Hepatocyte (in vitro differentiated cells): Measurements from ENCODE around the gene SLAMF8. TPM values are rescaled to one million over a fixed set of nuclear protein-coding genes. Genes with fewer than 3 reads are reported as not detected.
A peak's percentile ranks its signal among the peaks of the same experiment; 100 is the strongest.

Source experiments
- DNase-seq: peaks from one replicate; pipeline ENCODE4 v3.0.0-alpha.2; 2016; ENCODE audit warnings: low spot score
- H2AFZ ChIP-seq: fragments of 200-600 bp; sonication (generic); 2 replicates; pipeline ENCODE4 v1.6.0; 2016; ENCODE audit warnings: antibody characterized with exemption, mild to moderate bottlenecking
- H3K27ac ChIP-seq: fragments of 200-600 bp; sonication (generic); 2 replicates; pipeline ENCODE4 v1.5.1; 2016; ENCODE audit warnings: mild to moderate bottlenecking
- H3K27me3 ChIP-seq: fragments of 200-600 bp; sonication (generic); 2 replicates; pipeline ENCODE4 v1.6.1; 2016
- H3K36me3 ChIP-seq: fragments of 200-600 bp; sonication (generic); replicated peaks from 2 replicates; pipeline ENCODE4 v1.5.1; 2016; ENCODE audit warnings: low read depth; ENCODE audit not compliant: insufficient read depth
- H3K4me1 ChIP-seq: fragments of 200-600 bp; sonication (generic); 2 replicates; pipeline ENCODE4 v1.5.1; 2016; ENCODE audit warnings: mild to moderate bottlenecking, moderate library complexity; ENCODE audit not compliant: insufficient read depth
- H3K4me2 ChIP-seq: fragments of 200-600 bp; sonication (generic); 2 replicates; pipeline ENCODE4 v1.6.0; 2016
- H3K4me3 ChIP-seq: fragments of 200-600 bp; sonication (generic); 2 replicates; pipeline ENCODE4 v1.5.1; 2016; ENCODE audit warnings: mild to moderate bottlenecking
- H3K79me2 ChIP-seq: fragments of 200-600 bp; sonication (generic); 2 replicates; pipeline ENCODE4 v1.6.0; 2017; ENCODE audit warnings: mild to moderate bottlenecking
- H3K9me2 ChIP-seq: fragments of 200-600 bp; sonication (generic); replicated peaks from 2 replicates; pipeline ENCODE4 v1.6.0; 2017; ENCODE audit warnings: mild to moderate bottlenecking; ENCODE audit not compliant: insufficient read depth
- H3K9me3 ChIP-seq: fragments of 200-600 bp; sonication (generic); 2 replicates; pipeline ENCODE4 v1.5.1; 2016; ENCODE audit warnings: low read depth, mild to moderate bottlenecking
- H4K20me1 ChIP-seq: fragments of 200-600 bp; sonication (generic); 2 replicates; pipeline ENCODE4 v1.6.0; 2016; ENCODE audit warnings: mild to moderate bottlenecking; ENCODE audit not compliant: insufficient read depth, poor library complexity, severe bottlenecking
- EZH2 ChIP-seq: fragments of 200-600 bp; sonication (generic); IDR thresholded peaks from 2 replicates; pipeline ENCODE4 v1.6.1; 2016; ENCODE audit warnings: antibody characterized with exemption, mild to moderate bottlenecking, borderline replicate concordance
- EZH2phosphoT487 ChIP-seq: fragments of 200-600 bp; sonication (generic); IDR thresholded peaks from one replicate; pipeline ENCODE4 v1.6.1; 2018; ENCODE audit warnings: antibody characterized with exemption, mild to moderate bottlenecking, low read depth, moderate library complexity; ENCODE audit not compliant: unreplicated experiment, severe bottlenecking
- WGBS: methylation state at CpG from one replicate; pipeline ENCODE4 v1.1.6; 2016; ENCODE audit warnings: low lambda C conversion rate; ENCODE audit errors: missing lambda C conversion rate; 5-methylcytosine and 5-hydroxymethylcytosine counted together
- polyA plus RNA-seq: library from polyadenylated mRNA; unstranded; fragments of >200 nt; fragmentation: Nextera tagmentation; extraction: Ambion mirVana; gene quantifications from 2 replicates; pipeline ENCODE4 v1.2.1, GENCODE V29; 2016
- total RNA-seq: library from RNA; depleted of rRNA; stranded (reverse); fragments of >200 nt; gene quantifications from 2 replicates; pipeline ENCODE4 v1.2.3, GENCODE V29; 2014
- TF ChIP-seq, protein P1 (sequence below): fragments of 200-600 bp; sonication (generic); IDR thresholded peaks from 2 replicates; pipeline ENCODE4 v1.5.1; 2016; ENCODE audit warnings: antibody characterized with exemption, mild to moderate bottlenecking; ENCODE audit not compliant: poor library complexity

Gene SLAMF8
- total and polyA plus RNA-seq, 2 experiments from 2014 or later = 0.57 to 0.74 TPM

GRCh38 chr1:159860456-159860855, 33.8 kb downstream of the SLAMF8 start:
- DNase-seq = no peak
- Histone ChIP-seq H3K4me3 (no peak overlapping the region), H3K4me2 (no peak overlapping the region), H4K20me1 (no peaks in the 10 kb centered on the region), H3K9me2 (no peaks in the 10 kb centered on the region), H2AFZ (no peak overlapping the region), H3K4me1 (peaks cover 12% of the 10 kb centered on the region), H3K79me2 (no peaks in the 10 kb centered on the region), H3K9me3 (no peaks in the 10 kb centered on the region), H3K27me3 (no peaks in the 10 kb centered on the region), H3K27ac (peak overlapping the region; percentile 78), H3K36me3 (no peaks in the 10 kb centered on the region)
- 43% methylated on average over 3 of the region's 3 CpGs for WGBS
- TF ChIP-seq EZH2phosphoT487 = no peak
- TF ChIP-seq, protein P1, sequence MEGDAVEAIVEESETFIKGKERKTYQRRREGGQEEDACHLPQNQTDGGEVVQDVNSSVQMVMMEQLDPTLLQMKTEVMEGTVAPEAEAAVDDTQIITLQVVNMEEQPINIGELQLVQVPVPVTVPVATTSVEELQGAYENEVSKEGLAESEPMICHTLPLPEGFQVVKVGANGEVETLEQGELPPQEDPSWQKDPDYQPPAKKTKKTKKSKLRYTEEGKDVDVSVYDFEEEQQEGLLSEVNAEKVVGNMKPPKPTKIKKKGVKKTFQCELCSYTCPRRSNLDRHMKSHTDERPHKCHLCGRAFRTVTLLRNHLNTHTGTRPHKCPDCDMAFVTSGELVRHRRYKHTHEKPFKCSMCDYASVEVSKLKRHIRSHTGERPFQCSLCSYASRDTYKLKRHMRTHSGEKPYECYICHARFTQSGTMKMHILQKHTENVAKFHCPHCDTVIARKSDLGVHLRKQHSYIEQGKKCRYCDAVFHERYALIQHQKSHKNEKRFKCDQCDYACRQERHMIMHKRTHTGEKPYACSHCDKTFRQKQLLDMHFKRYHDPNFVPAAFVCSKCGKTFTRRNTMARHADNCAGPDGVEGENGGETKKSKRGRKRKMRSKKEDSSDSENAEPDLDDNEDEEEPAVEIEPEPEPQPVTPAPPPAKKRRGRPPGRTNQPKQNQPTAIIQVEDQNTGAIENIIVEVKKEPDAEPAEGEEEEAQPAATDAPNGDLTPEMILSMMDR = no peak
- no peak for TF ChIP-seq EZH2

DNA sequence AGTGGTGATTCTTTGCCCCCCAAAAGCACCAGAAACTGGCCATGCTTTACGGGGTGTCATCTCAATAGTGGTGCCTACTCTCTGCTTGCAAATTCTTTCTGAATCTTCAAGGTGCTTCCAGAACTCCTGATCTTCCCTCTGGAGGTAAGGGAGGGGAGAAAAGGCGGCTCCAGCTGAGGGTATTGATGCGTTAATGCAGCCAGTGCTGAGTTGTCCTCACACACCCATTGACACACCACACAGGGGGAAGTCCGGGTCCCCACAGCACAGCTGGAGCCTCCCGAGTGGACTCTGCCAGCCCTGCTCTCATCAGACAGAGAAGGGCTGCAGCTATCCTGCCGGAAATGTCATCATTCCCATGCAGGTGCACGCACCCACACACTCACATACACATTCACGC, 34.5 kb downstream of the SLAMF8 start:
- WGBS = 86% methylated on average over 7 of the region's 8 CpGs
- Histone ChIP-seq H2AFZ (no peak overlapping the region), H3K27ac (no peak overlapping the region), H3K27me3 (no peaks in the 10 kb centered on the region), H3K79me2 (no peaks in the 10 kb centered on the region), H3K36me3 (no peaks in the 10 kb centered on the region), H3K4me1 (peaks cover 12% of the 10 kb centered on the region), H3K4me2 (no peak overlapping the region), H3K9me3 (no peaks in the 10 kb centered on the region), H3K9me2 (no peaks in the 10 kb centered on the region), H3K4me3 (no peak overlapping the region), H4K20me1 (no peaks in the 10 kb centered on the region)
- TF ChIP-seq, protein P1 = no peak
- TF ChIP-seq EZH2 = no peak
- no peak for TF ChIP-seq EZH2phosphoT487
- DNase-seq = no peak

GRCh38 chr1:159862031-159862430, 35.4 kb downstream of the SLAMF8 start:
- Histone ChIP-seq H3K9me2 (no peaks in the 10 kb centered on the region), H3K4me1 (peaks cover 12% of the 10 kb centered on the region), H3K79me2 (no peaks in the 10 kb centered on the region), H3K4me3 (no peak overlapping the region), H4K20me1 (no peaks in the 10 kb centered on the region), H2AFZ (no peak overlapping the region), H3K36me3 (no peaks in the 10 kb centered on the region), H3K4me2 (no peak overlapping the region), H3K9me3 (no peaks in the 10 kb centered on the region), H3K27ac (no peak overlapping the region), H3K27me3 (no peaks in the 10 kb centered on the region)
- WGBS = 82% methylated on average over 5 of the region's 5 CpGs
- TF ChIP-seq EZH2phosphoT487 = no peak
- no peak for TF ChIP-seq EZH2
- TF ChIP-seq, protein P1 = no peak
- no peak for DNase-seq

DNA sequence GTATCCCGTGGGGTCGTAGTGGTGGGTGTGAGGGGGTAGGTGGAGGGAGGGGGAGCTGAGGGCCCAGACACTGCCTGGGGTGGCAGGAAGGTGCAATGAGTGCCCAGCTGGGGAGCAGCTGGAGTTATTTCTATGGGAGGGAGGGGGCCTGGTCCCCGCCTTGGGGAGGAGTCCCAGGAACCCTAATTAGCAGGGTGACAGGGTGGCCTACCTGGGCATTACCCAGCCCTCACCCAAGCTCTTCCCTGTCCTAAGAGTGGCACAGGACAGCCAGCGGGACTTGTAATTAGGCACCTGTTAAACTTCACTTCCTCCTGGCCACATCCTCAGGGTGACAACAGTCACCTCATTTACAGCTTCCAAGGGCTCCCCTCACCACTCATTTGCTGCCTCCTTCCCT, 35.9 kb downstream of the SLAMF8 start, which contains the start of gene VSIG8:
TSS of gene VSIG8 (minus strand) at position 101 of the 400 bp plus-strand sequence. CDS start 136 bp downstream, outside the sequence.
- H2AFZ ChIP-seq = no peak within 1 kb of the TSS
- no peaks in the 10 kb centered on the region for H3K9me3 ChIP-seq
- no peaks in the 10 kb centered on the region for H3K9me2 ChIP-seq
- no peak within 1 kb of the TSS for H3K4me2 ChIP-seq
- H3K36me3 ChIP-seq = no peaks in the 10 kb centered on the region
- no peaks in the 10 kb centered on the region for H4K20me1 ChIP-seq
- H3K27me3 ChIP-seq = no peaks in the 10 kb centered on the region
- peaks cover 15% of the 10 kb centered on the region for H3K4me1 ChIP-seq
- no peak for DNase-seq
- no peak within 1 kb of the TSS for H3K4me3 ChIP-seq
- WGBS = 87% methylated on average over 3 of the region's 4 CpGs
- TF ChIP-seq EZH2phosphoT487 (no peak), EZH2 (no peak)
- TF ChIP-seq, protein P1 = no peak
- no peak within 1 kb of the TSS for H3K27ac ChIP-seq
- H3K79me2 ChIP-seq = no peaks in the 10 kb centered on the region
